Urinary bladder (tissue), 4 donors: ENCODE results near the gene HLA-DOA. TPM values are rescaled to one million over a fixed set of nuclear protein-coding genes. Genes with fewer than 3 reads are reported as not detected.

ENCODE experiments used
- DNase-seq: peaks from one replicate; pipeline ENCODE4 v3.0.0-alpha.2; 2015; ENCODE audit errors: extremely low spot score
- H3K27ac ChIP-seq: one replicate; pipeline ENCODE4 v1.5.1; 2013; ENCODE audit warnings: low read depth, mild to moderate bottlenecking, moderate library complexity
- H3K36me3 ChIP-seq: one replicate; pipeline ENCODE4 v1.6.1; 2013; ENCODE audit warnings: mild to moderate bottlenecking, moderate library complexity; ENCODE audit not compliant: insufficient read depth
- H3K4me1 ChIP-seq: one replicate; pipeline ENCODE4 v1.6.1; 2013; ENCODE audit warnings: mild to moderate bottlenecking, moderate library complexity; ENCODE audit not compliant: insufficient read depth
- H3K4me3 ChIP-seq: one replicate; pipeline ENCODE4 v1.5.1; 2013; ENCODE audit warnings: low read depth, low read length
- WGBS: extraction: QIAGEN DNeasy Blood & Tissue Kit; methylation state at CpG from one replicate; pipeline ENCODE4 v1.1.7; 2013; 5-methylcytosine and 5-hydroxymethylcytosine counted together
- polyA plus RNA-seq: library from polyadenylated mRNA; stranded (reverse); fragments of 200-250 nt; gene quantifications from one replicate; pipeline ENCODE4 v1.2.3, GENCODE V29; 2013
- total RNA-seq: library from RNA; depleted of rRNA; stranded (reverse); fragments of >200 nt; gene quantifications from one replicate; pipeline ENCODE4 v1.2.3, GENCODE V29; 2014
- donor health status: healthy with polysubstance abuse.
- donor health status: healthy.

HLA-DOA gene
- total RNA-seq = 2.7 TPM
- 5.7 TPM for polyA plus RNA-seq

GRCh38 chr6:33008944-33009861 is at the start of gene HLA-DOA:
HLA-DOA (minus strand) TSS chr6:33009591.
- Histone ChIP-seq H3K4me3 (no peak within 1 kb of the TSS), H3K27ac (no peak within 1 kb of the TSS), H3K36me3 (no peaks in the 10 kb centered on the region), H3K4me1 (no peaks in the 10 kb centered on the region)
- no peak for DNase-seq
- WGBS = 19% methylated on average over 24 of the region's 24 CpGs

GRCh38 chr6:33057222-33058150 is 48.1 kb upstream of the HLA-DOA start:
- WGBS = 43% methylated on average over 6 of the region's 6 CpGs
- Histone ChIP-seq H3K36me3 (no peaks in the 10 kb centered on the region), H3K4me3 (no peak overlapping the region), H3K4me1 (no peaks in the 10 kb centered on the region), H3K27ac (no peak overlapping the region)
- DNase-seq = no peak

GRCh38 chr6:33053230-33053629 is 43.8 kb upstream of the HLA-DOA start:
- Histone ChIP-seq H3K36me3 (no peaks in the 10 kb centered on the region), H3K4me1 (no peaks in the 10 kb centered on the region), H3K4me3 (no peak overlapping the region), H3K27ac (no peak overlapping the region)
- WGBS = 35% methylated on average over 4 of the region's 4 CpGs
- DNase-seq = no peak

GRCh38 chr6:33052627-33053026 is 43.2 kb upstream of the HLA-DOA start:
- H3K4me3 ChIP-seq = no peak overlapping the region
- H3K4me1 ChIP-seq = no peaks in the 10 kb centered on the region
- DNase-seq = no peak
- H3K36me3 ChIP-seq = no peaks in the 10 kb centered on the region
- no peak overlapping the region for H3K27ac ChIP-seq

- H3K36me3 ChIP-seq = no peaks in the 10 kb centered on the region
- no peak for DNase-seq
- H3K4me3 ChIP-seq = no peak overlapping the region
- H3K4me1 ChIP-seq = no peaks in the 10 kb centered on the region
- WGBS = 72% methylated on average over 6 of the region's 6 CpGs
- H3K27ac ChIP-seq = no peak overlapping the region
Observed at GRCh38 chr6:33050014-33050810, 40.8 kb upstream of the HLA-DOA start.

GRCh38 chr6:33049323-33050013 is 40.1 kb upstream of the HLA-DOA start:
- Histone ChIP-seq H3K4me1 (no peaks in the 10 kb centered on the region), H3K4me3 (no peak overlapping the region), H3K27ac (no peak overlapping the region), H3K36me3 (no peaks in the 10 kb centered on the region)
- 56% methylated on average over 9 of the region's 9 CpGs for WGBS
- DNase-seq = no peak

GRCh38 chr6:33040157-33040556 is 30.8 kb upstream of the HLA-DOA start:
- WGBS = 95% methylated on average over 2 of the region's 2 CpGs

GRCh38 chr6:33036535-33036934 is 27.1 kb upstream of the HLA-DOA start:
- no peaks in the 10 kb centered on the region for H3K36me3 ChIP-seq
- H3K4me1 ChIP-seq = no peaks in the 10 kb centered on the region
- 73% methylated on average over 1 of the region's 1 CpG for WGBS
- no peak for DNase-seq
- no peak overlapping the region for H3K4me3 ChIP-seq
- H3K27ac ChIP-seq = no peak overlapping the region

More at GRCh38 chr6:33040157-33040556, 30.8 kb upstream of the HLA-DOA start:
- no peak overlapping the region for H3K27ac ChIP-seq
- no peaks in the 10 kb centered on the region for H3K4me1 ChIP-seq
- H3K36me3 ChIP-seq = no peaks in the 10 kb centered on the region
- no peak for DNase-seq
- no peak overlapping the region for H3K4me3 ChIP-seq

- no peaks in the 10 kb centered on the region for H3K4me1 ChIP-seq
- DNase-seq = no peak
- H3K36me3 ChIP-seq = no peaks in the 10 kb centered on the region
- no peak overlapping the region for H3K4me3 ChIP-seq
- WGBS = 92% methylated on average over 1 of the region's 1 CpG
- no peak overlapping the region for H3K27ac ChIP-seq
Observed at GRCh38 chr6:33034554-33034953, 25.2 kb upstream of the HLA-DOA start.

- Histone ChIP-seq H3K4me1 (no peaks in the 10 kb centered on the region), H3K4me3 (no peak overlapping the region), H3K36me3 (no peaks in the 10 kb centered on the region), H3K27ac (no peak overlapping the region)
- WGBS = 27% methylated on average over 3 of the region's 3 CpGs
- no peak for DNase-seq
Observed at GRCh38 chr6:33030245-33030644, 20.9 kb upstream of the HLA-DOA start.

- 45% methylated on average over 6 of the region's 6 CpGs for WGBS
- no peak for DNase-seq
- Histone ChIP-seq H3K4me1 (no peaks in the 10 kb centered on the region), H3K4me3 (no peak overlapping the region), H3K27ac (no peak overlapping the region), H3K36me3 (no peaks in the 10 kb centered on the region)
Observed at GRCh38 chr6:33029328-33030184, 20.2 kb upstream of the HLA-DOA start.

GRCh38 chr6:33028220-33028849 is 18.9 kb upstream of the HLA-DOA start:
- no peaks in the 10 kb centered on the region for H3K4me1 ChIP-seq
- H3K4me3 ChIP-seq = no peak overlapping the region
- whole genome bisulfite sequencing = 3% methylated on average over 1 of the region's 1 CpG
- H3K36me3 ChIP-seq = no peaks in the 10 kb centered on the region
- no peak overlapping the region for H3K27ac ChIP-seq
- DNase-seq = no peak
